Muscle layer of duodenum (tissue), 2 donors: ENCODE measurements around the gene ZNF621.

Source experiments
- H3K27ac ChIP-seq: one replicate; pipeline ENCODE4 v1.7.0; 2013; ENCODE audit warnings: mild to moderate bottlenecking, low read length
- H3K27me3 ChIP-seq: one replicate; pipeline ENCODE4 v1.7.0; 2013; ENCODE audit warnings: low read depth, mild to moderate bottlenecking, control low read depth, low read length
- H3K36me3 ChIP-seq, 2 donors: one replicate each; pipeline ENCODE4 v1.7.0; 2013; ENCODE audit warnings: low read length in 2 of 2, control low read depth in 1 of 2, mild to moderate bottlenecking in 1 of 2; ENCODE audit not compliant: insufficient read depth in 2 of 2, control insufficient read depth in 1 of 2
- H3K4me1 ChIP-seq, 2 donors: one replicate each; pipeline ENCODE4 v1.7.0; 2013; ENCODE audit warnings: low read length in 2 of 2, mild to moderate bottlenecking in 2 of 2, control low read depth in 1 of 2, moderate library complexity in 1 of 2; ENCODE audit not compliant: insufficient read depth in 2 of 2, control insufficient read depth in 1 of 2
- H3K4me3 ChIP-seq, 2 donors: one replicate each; pipeline ENCODE4 v1.7.0; 2013; ENCODE audit warnings: low read length in 2 of 2, low read depth in 1 of 2, mild to moderate bottlenecking in 1 of 2
- H3K9me3 ChIP-seq, 2 donors: one replicate each; pipeline ENCODE4 v1.7.0; 2013; ENCODE audit warnings: low read length in 2 of 2, control low read depth in 1 of 2, mild to moderate bottlenecking in 1 of 2; ENCODE audit not compliant: control insufficient read depth in 1 of 2
- donor health status: healthy.

Gene ZNF621

DNA sequence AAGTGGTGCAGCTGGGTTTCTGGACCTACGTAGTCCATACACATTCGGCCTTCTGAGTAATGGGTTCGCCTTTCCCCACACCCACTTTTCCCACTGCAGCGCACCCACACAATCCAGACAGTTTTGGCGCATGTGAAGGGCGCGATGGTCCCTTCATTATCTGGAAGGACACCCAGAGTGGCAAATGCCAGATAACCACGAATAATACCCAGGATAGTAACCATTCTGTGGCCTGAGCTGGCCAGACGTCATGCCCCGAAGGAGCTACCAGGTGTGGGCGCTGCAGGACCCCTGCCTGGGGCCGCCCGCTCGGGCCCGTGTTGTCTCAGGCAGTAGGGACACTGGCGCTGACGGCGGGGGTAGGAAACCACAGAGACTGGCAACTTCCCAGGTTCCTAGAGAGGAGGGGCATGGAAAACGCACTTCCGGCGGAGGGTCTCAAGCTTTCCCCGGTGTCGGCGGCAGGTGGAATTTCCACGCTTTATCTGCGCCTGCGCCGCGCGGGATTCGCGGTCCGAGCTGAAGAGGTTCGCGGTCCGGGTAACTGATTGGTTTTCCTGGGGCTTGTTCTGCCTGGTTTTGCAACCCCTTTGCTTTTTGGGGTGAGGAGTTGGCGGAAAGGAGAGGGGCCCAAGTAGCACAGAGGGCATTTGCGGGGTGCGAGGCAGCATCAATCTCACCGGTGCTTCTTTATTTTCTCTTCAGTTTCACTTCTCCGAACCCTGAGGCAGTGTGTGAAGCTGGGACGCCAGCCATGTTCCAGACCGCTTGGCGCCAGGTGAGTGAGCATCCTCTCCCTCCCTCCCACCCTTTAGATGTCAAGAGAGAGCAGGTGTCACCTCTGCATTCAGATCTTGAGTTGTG lies 18.9 kb upstream of the ZNF621 start, which contains the start of gene ZNF620:
TSS of gene ZNF620 (plus strand) at position 441 of the 864 bp plus-strand sequence. CDS start at position 755, 314 bp downstream.
- Histone ChIP-seq H3K27ac (peak within 1 kb of the TSS; percentile 35), H3K4me1 (peaks cover 0 to 7% of the 10 kb centered on the region in 2 donors), H3K36me3 (peaks cover 0 to 11% of the 10 kb centered on the region in 2 donors), H3K27me3 (no peaks in the 10 kb centered on the region), H3K9me3 (no peaks in the 10 kb centered on the region), H3K4me3 (peak within 1 kb of the TSS; percentile 84 to 87)

DNA sequence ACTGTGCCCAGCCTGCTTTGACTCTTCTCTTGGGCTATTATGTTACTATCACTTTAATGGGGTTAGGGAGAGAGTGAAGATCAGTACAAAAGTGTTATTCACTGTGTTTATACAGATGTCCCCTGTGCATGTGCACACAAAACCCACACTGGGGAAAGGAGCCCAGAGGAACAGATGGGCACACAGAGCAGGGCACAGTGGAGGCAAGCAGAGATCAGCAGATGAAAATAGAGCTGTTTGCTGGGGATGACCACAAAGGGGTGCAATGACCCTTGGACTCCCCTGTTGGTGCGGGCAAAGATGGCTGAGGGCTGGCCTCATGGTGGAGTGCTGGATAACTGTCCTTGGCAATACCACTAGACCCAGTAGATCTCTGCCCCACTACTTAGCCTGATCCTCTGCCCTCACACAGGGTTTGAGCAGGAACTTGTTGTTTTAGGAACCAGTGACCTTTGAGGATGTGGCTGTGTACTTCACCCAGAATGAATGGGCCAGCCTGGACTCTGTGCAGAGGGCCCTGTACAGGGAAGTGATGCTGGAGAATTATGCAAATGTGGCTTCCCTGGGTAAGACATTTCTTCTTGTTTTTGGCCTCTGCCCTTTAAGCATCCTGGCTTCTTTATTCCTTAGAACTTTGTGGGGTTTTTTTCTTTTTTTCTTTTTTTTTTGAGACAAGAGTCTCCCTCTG lies 13.6 kb upstream of the ZNF621 start:
- no peak overlapping the region for H3K4me3 ChIP-seq
- H3K36me3 ChIP-seq: peaks cover 8 to 35% of the 10 kb centered on the region in 2 donors

DNA sequence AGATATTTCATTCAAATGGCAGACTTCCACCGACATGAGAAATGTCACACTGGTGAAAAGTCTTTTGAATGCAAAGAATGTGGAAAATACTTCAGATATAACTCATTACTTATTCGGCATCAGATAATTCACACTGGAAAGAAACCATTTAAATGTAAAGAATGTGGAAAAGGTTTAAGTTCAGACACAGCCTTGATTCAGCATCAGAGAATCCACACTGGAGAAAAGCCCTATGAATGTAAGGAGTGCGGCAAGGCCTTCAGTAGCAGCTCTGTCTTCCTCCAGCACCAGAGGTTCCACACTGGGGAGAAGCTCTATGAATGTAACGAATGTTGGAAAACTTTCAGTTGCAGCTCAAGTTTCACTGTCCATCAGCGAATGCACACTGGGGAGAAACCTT lies 8.6 kb upstream of the ZNF621 start:
- H3K4me3 ChIP-seq: no peak overlapping the region
- no peaks in the 10 kb centered on the region for H3K27me3 ChIP-seq
- peaks cover 14 to 31% of the 10 kb centered on the region in 2 donors for H3K36me3 ChIP-seq
- no peaks in the 10 kb centered on the region for H3K4me1 ChIP-seq
- no peaks in the 10 kb centered on the region for H3K9me3 ChIP-seq
- H3K27ac ChIP-seq: no peak overlapping the region

More for the DNA sequence above, 13.6 kb upstream of the ZNF621 start:
- H3K4me1 ChIP-seq: no peaks in the 10 kb centered on the region
- no peaks in the 10 kb centered on the region for H3K9me3 ChIP-seq
- H3K27ac ChIP-seq: no peak overlapping the region
- no peaks in the 10 kb centered on the region for H3K27me3 ChIP-seq

GRCh38 chr3:40518067-40518466 lies 6.7 kb upstream of the ZNF621 start:
- Histone ChIP-seq H3K36me3 (peaks cover 10 to 21% of the 10 kb centered on the region in 2 donors), H3K27me3 (no peaks in the 10 kb centered on the region), H3K27ac (no peak overlapping the region), H3K4me3 (no peak overlapping the region), H3K9me3 (no peaks in the 10 kb centered on the region), H3K4me1 (no peaks in the 10 kb centered on the region)

- Histone ChIP-seq H3K4me1 (no peaks in the 10 kb centered on the region), H3K36me3 (peaks cover 10 to 20% of the 10 kb centered on the region in 2 donors), H3K27ac (no peak overlapping the region), H3K9me3 (no peaks in the 10 kb centered on the region), H3K27me3 (no peaks in the 10 kb centered on the region), H3K4me3 (no peak overlapping the region)
Observed at GRCh38 chr3:40518848-40519247, 5.9 kb upstream of the ZNF621 start.

GRCh38 chr3:40521254-40521653 lies 3.5 kb upstream of the ZNF621 start:
- Histone ChIP-seq H3K9me3 (no peaks in the 10 kb centered on the region), H3K4me1 (peaks cover 7 to 11% of the 10 kb centered on the region in 2 donors), H3K27me3 (no peaks in the 10 kb centered on the region), H3K27ac (no peak overlapping the region), H3K36me3 (peaks cover 5 to 7% of the 10 kb centered on the region in 2 donors), H3K4me3 (no peak overlapping the region)

DNA sequence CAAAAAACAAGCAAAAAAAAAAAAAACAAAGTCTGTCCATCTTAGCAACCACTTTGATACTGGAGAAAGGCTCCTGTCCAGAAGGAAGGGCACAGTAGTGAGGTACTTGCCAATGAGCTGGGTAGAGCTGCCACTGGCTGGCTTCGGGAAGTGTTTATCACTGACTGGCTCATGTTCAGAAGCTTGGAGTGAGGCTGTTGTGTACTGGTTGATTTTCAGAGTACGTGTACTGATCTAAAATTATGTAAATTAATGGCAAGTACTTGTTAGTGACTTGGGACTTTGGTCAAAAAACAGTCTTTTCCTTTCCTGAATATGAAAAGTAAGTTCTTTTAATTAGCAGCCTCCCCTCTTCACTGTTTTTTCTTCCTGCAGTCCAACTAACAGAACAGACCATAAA lies 979 bp upstream of the ZNF621 start:
- peaks cover 7 to 14% of the 10 kb centered on the region in 2 donors for H3K4me1 ChIP-seq
- H3K27ac ChIP-seq: peak overlapping the region; percentile 83
- no peaks in the 10 kb centered on the region for H3K27me3 ChIP-seq
- no peaks in the 10 kb centered on the region for H3K9me3 ChIP-seq
- H3K36me3 ChIP-seq: peaks cover under 1 to 19% of the 10 kb centered on the region in 2 donors
- H3K4me3 ChIP-seq: peak overlapping the region in 1 of 2 donors; percentile 87

GRCh38 chr3:40524222-40524567 lies 565 bp upstream of the ZNF621 start:
- peaks cover 7 to 14% of the 10 kb centered on the region in 2 donors for H3K4me1 ChIP-seq
- peak overlapping the region; percentile 87 for H3K4me3 ChIP-seq
- peak overlapping the region; percentile 83 for H3K27ac ChIP-seq
- H3K36me3 ChIP-seq: peaks cover 4 to 23% of the 10 kb centered on the region in 2 donors
- no peaks in the 10 kb centered on the region for H3K27me3 ChIP-seq
- H3K9me3 ChIP-seq: no peaks in the 10 kb centered on the region

DNA sequence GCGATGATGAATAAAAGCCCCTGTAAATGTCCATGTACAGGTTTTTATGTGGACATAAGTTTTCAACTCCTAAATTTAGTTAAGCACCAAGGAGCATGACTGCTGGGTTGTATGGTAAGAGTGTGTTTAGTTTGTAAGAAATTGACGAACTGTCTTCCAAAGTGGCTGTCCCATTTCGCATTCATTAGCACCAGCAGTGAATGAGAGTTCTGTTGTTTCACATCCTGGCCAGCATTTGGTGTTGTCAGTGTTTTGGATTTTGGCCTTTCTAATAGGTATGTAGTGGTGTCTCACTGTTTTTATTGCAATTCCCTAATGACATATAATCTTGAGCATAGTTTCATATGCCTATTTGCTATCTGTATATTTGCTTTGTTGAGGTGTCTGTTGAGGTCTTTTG lies 3.7 kb downstream of the ZNF621 start:
- no peak overlapping the region for H3K4me3 ChIP-seq
- no peaks in the 10 kb centered on the region for H3K27me3 ChIP-seq
- H3K4me1 ChIP-seq: peaks cover 7 to 14% of the 10 kb centered on the region in 2 donors
- peaks cover 9 to 10% of the 10 kb centered on the region in 2 donors for H3K9me3 ChIP-seq
- peaks cover 41 to 65% of the 10 kb centered on the region in 2 donors for H3K36me3 ChIP-seq
- H3K27ac ChIP-seq: no peak overlapping the region

- H3K27me3 ChIP-seq: no peaks in the 10 kb centered on the region
- H3K4me1 ChIP-seq: no peaks in the 10 kb centered on the region
- H3K9me3 ChIP-seq: peaks cover 10 to 11% of the 10 kb centered on the region in 2 donors
- H3K27ac ChIP-seq: no peak overlapping the region
- no peak overlapping the region for H3K4me3 ChIP-seq
- H3K36me3 ChIP-seq: peaks cover 61 to 91% of the 10 kb centered on the region in 2 donors
Observed at GRCh38 chr3:40532252-40532651, 7.5 kb downstream of the ZNF621 start.

DNA sequence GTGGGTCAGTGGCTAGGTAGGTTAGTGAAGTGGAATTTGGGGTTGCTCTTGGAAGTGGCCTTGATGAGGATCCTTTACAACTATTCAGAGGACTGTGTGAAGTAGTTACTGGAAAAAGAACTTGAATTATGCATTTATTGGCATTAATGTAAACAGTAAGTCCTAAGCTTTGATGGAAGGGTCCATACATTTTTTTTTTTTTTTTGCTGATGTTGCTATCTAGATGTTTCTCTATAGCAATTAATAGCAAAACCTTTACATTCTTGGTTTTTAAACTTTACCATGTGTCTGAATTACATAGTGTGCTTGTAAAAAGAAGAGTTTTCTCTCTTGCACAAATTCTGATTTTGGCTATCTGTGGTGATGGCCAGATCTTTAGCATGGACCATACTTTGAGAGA lies 9.5 kb downstream of the ZNF621 start:
- peaks cover 56 to 84% of the 10 kb centered on the region in 2 donors for H3K36me3 ChIP-seq
- peaks cover 10 to 27% of the 10 kb centered on the region in 2 donors for H3K9me3 ChIP-seq

More for the DNA sequence above, 9.5 kb downstream of the ZNF621 start:
- no peak overlapping the region for H3K4me3 ChIP-seq
- H3K27ac ChIP-seq: no peak overlapping the region
- no peaks in the 10 kb centered on the region for H3K27me3 ChIP-seq
- no peaks in the 10 kb centered on the region for H3K4me1 ChIP-seq
